HepG2 (cell line): ENCODE data around the gene FABP1. TPM values are rescaled to one million over a fixed set of nuclear protein-coding genes. Genes with fewer than 3 reads are reported as not detected.

ENCODE experiments used
- ARNT ChIP-seq: fragments of 450-650 bp; IDR thresholded peaks from 2 replicates; pipeline ENCODE4 v1.6.1; 2017
- FOXA3 ChIP-seq: IDR thresholded peaks from 2 replicates; pipeline ENCODE4 v1.6.1; 2016; ENCODE audit warnings: missing genetic modification reagents, missing compliant biosample characterization
- FOXJ3 ChIP-seq: sonication (generic); formaldehyde crosslinking; IDR thresholded peaks from 2 replicates; pipeline ENCODE4 v1.4.0; 2020; ENCODE audit warnings: missing genetic modification reagents, mild to moderate bottlenecking, borderline replicate concordance
- GLMP ChIP-seq: sonication (generic); formaldehyde crosslinking; IDR thresholded peaks from 2 replicates; pipeline ENCODE4 v1.9.0; 2021; ENCODE audit warnings: missing genetic modification reagents, mild to moderate bottlenecking, borderline replicate concordance
- MAFG ChIP-seq: sonication (generic); formaldehyde crosslinking; IDR thresholded peaks from 2 replicates; pipeline ENCODE4 v1.5.1; 2020; ENCODE audit warnings: mild to moderate bottlenecking, missing genetic modification reagents
- MYC ChIP-seq: sonication (generic); formaldehyde crosslinking; IDR thresholded peaks from 2 replicates; pipeline ENCODE4 v1.9.0; 2021; ENCODE audit warnings: missing genetic modification reagents, borderline replicate concordance
- PAXIP1 ChIP-seq: sonication (generic); formaldehyde crosslinking; conservative IDR thresholded peaks from 2 replicates; pipeline ENCODE4 v1.4.0; 2020; ENCODE audit warnings: mild to moderate bottlenecking, missing genetic modification reagents, moderate library complexity
- SNAPC2 ChIP-seq: sonication (generic); formaldehyde crosslinking; IDR thresholded peaks from 2 replicates; pipeline ENCODE4 v1.8.1; 2022; ENCODE audit warnings: mild to moderate bottlenecking, missing genetic modification reagents
- TEAD2 ChIP-seq: sonication (generic); formaldehyde crosslinking; IDR thresholded peaks from 2 replicates; pipeline ENCODE4 v1.9.0; 2021; ENCODE audit warnings: missing genetic modification reagents
- TOE1 ChIP-seq: sonication (generic); formaldehyde crosslinking; IDR thresholded peaks from 2 replicates; pipeline ENCODE4 v1.4.0; 2020; ENCODE audit warnings: mild to moderate bottlenecking, missing genetic modification reagents
- ZBTB7B ChIP-seq: sonication (generic); formaldehyde crosslinking; IDR thresholded peaks from 2 replicates; pipeline ENCODE4 v1.4.0; 2020; ENCODE audit warnings: missing genetic modification reagents
- ZHX1 ChIP-seq: sonication (generic); formaldehyde crosslinking; IDR thresholded peaks from 2 replicates; pipeline ENCODE4 v1.8.1; 2022; ENCODE audit warnings: low read depth, mild to moderate bottlenecking, missing genetic modification reagents
- ZMYM4 ChIP-seq: sonication (generic); formaldehyde crosslinking; IDR thresholded peaks from 2 replicates; pipeline ENCODE4 v1.8.1; 2023; ENCODE audit warnings: mild to moderate bottlenecking, missing genetic modification reagents
- ZNF276 ChIP-seq: sonication (generic); formaldehyde crosslinking; IDR thresholded peaks from 2 replicates; pipeline ENCODE4 v1.4.0; 2020; ENCODE audit warnings: mild to moderate bottlenecking, low read depth, missing genetic modification reagents
- ZNF574 ChIP-seq: sonication (generic); formaldehyde crosslinking; IDR thresholded peaks from 2 replicates; pipeline ENCODE4 v1.4.0; 2020; ENCODE audit warnings: missing genetic modification reagents
- ZNF781 ChIP-seq: sonication (generic); formaldehyde crosslinking; IDR thresholded peaks from 2 replicates; pipeline ENCODE4 v1.5.1; 2020; ENCODE audit warnings: borderline replicate concordance, mild to moderate bottlenecking, missing genetic modification reagents; ENCODE audit errors: not compliant biosample characterization
- polyA plus RNA-seq, 8 experiments: library from polyadenylated mRNA; depleted of rRNA in 3 of 8; stranded (reverse) in 7 of 8; unstranded in 1 of 8; fragments of >200 nt; fragmentation: Illumina TruSeq in 4 of 8; extraction: Trizol in 4 of 8; gene quantifications; 2 replicates each; pipeline versions ENCODE4 v1.2.1 to v1.2.3, GENCODE V29; 2011 to 2016; ENCODE audit warnings: low read depth in 4 of 8, missing spikeins in 1 of 8, mixed read lengths in 1 of 8; ENCODE audit not compliant: insufficient read depth in 1 of 8
- total RNA-seq, 5 experiments: library from RNA; depleted of rRNA; stranded (reverse); fragments of >200 nt; fragmentation: Illumina TruSeq; extraction: Trizol; gene quantifications; 2 replicates each; pipeline ENCODE4 v1.2.3, GENCODE V29; 2016; ENCODE audit warnings: low read depth in 1 of 5

The FABP1 gene
- total and polyA plus RNA-seq, 2 of the 13 experiments (the other 11 are each of a cell fraction or from before 2014, with no cell fraction given): 644 to 1,608 TPM

GRCh38 chr2:88131201-88131998 lies 3.5 kb upstream of the FABP1 start (continued):
- TF ChIP-seq GLMP (CRISPR knock-in tag): no peak
- TF ChIP-seq MYC: peak; percentile 12; the same call in 1 of the 2 replicates
- TF ChIP-seq ZNF574 (CRISPR knock-in tag): peak; percentile 30; the same call in 1 of the 2 replicates
- peak; percentile 70 for TF ChIP-seq FOXA3 (CRISPR knock-in tag)
- TF ChIP-seq ZNF781 (CRISPR knock-in tag): no peak
- TF ChIP-seq ARNT: no peak
- no peak for TF ChIP-seq TEAD2 (CRISPR knock-in tag)
- TF ChIP-seq ZNF276: no peak
- peak; percentile 78 for TF ChIP-seq ZMYM4 (CRISPR knock-in tag)
- no peak for TF ChIP-seq TOE1 (CRISPR knock-in tag)
- no peak for TF ChIP-seq SNAPC2 (CRISPR knock-in tag)
- TF ChIP-seq PAXIP1 (CRISPR knock-in tag): peak; percentile 94
- TF ChIP-seq FOXJ3 (CRISPR knock-in tag): peak; percentile 79; the same call in 1 of the 2 replicates
- peak; percentile 33; the same call in 1 of the 2 replicates for TF ChIP-seq ZBTB7B
- no peak for TF ChIP-seq MAFG (CRISPR knock-in tag)
- TF ChIP-seq ZHX1: peak; percentile 5; the same call in 1 of the 2 replicates
